Myocyte (in vitro differentiated cells): ENCODE measurements around the gene MAPK11. TPM values are rescaled to one million over a fixed set of nuclear protein-coding genes. Genes with fewer than 3 reads are reported as not detected.

Experiments used
- DNase-seq: peaks from one replicate; pipeline ENCODE4 v3.0.0-alpha.2; 2012; ENCODE audit warnings: low read depth
- polyA plus RNA-seq: library from polyadenylated mRNA; unstranded; fragments of >200 nt; gene quantifications from one replicate; pipeline ENCODE4 v1.2.1, GENCODE V29; 2012; ENCODE audit warnings: missing spikeins
- total RNA-seq: library from RNA; depleted of rRNA; stranded (reverse); fragments of >200 nt; gene quantifications from 2 replicates; pipeline ENCODE4 v1.2.3, GENCODE V29; 2014

Gene MAPK11
- 3.2 and 3.3 TPM in 2 replicates for total RNA-seq
- 6.0 TPM for polyA plus RNA-seq

DNA sequence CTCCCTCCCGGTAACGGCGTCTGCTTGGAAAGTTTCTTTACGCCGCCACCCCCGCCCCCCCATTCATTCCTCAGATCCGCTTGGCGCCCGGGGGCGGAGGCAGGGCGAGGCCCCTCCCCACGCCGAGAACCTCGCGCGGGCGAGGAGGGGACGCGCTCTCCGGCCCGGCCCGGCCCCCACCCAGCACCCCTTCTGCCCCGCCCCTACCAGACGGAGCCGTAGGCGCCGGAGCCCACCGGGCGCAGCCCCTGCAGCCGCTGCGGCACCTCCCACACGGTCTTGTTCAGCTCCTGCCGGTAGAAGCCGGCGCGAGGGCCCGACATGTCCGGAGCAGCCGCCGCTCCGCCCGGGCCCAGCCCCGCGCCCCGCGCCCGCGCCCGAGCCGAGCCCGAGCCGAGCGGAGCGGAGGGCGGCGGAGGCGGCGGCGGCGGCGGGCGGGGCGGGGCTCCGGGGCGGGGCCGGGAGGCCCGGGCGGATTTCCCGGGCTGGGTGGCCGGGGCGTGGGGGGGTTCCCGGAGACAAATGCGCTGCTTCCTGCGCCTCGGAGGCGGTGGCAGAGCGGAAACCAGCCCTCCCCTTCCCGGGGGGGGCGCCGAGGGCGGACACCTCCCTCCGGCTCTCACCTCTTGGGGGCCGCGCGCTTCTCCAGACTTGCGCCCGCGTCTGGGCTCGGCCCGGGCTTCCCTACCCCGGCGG, at the start of gene MAPK11:
Gene MAPK11 (minus strand): TSS at position 411 of the 696 bp plus-strand sequence. CDS start 88 bp downstream, at position 323.
- no peak for DNase-seq

DNA sequence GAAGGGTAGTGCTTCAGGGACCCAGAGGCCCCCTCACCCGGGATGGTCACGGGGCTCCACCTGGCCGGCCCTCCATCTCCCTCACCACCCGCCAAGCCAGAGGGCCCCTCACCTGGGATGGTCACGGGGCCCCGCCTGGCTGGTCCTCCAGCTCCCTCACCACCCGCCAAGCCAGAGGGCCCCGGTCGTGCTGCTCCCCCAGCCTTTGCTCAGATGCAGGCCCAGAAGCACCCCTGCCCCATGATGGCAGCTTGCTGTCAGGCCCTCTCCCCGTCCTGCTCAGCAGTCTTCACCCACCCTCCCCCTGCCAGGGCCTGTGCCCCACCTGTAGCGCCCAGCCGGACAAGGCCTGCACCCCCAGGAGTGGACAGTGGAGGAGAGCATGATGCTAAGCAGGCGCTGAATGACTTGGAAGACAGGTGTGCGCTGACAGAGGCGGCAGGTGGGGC, 49.3 kb upstream of the MAPK11 start:
- no peak for DNase-seq

DNA sequence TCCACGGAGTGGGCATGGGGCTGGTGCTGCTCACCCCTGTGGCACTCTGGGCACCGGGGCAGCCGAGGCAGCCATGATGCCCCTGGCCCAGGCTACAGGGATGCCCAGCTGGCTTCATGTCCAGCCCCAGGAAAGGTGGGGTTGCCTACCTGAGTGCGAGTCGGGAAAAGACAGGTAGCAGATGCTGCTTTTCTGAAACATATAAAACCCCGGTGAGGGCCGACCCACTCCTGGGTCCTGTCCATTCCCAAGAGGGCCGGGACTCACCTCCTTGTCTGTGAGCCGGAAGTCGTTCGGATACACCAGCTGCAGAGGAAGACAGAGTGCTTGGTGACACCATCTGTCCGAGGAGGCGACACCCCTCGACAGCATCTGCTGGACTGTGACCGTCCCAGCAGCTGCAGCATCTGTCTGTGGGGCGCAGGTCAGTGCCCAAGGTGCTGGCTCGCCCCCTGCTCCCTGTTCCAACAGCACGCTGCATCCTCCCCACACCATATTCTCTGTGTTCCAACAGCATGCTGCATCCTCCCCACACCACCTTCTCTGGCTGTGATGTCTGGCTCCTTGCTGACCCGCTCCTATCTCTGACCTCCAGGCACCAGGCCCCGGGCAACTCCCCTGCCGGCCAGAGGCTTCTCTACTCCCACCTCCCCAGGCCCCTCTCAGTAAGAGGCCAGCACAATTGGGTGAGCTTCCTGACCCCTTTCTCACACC, 48.7 kb upstream of the MAPK11 start:
- DNase-seq: no peak

DNA sequence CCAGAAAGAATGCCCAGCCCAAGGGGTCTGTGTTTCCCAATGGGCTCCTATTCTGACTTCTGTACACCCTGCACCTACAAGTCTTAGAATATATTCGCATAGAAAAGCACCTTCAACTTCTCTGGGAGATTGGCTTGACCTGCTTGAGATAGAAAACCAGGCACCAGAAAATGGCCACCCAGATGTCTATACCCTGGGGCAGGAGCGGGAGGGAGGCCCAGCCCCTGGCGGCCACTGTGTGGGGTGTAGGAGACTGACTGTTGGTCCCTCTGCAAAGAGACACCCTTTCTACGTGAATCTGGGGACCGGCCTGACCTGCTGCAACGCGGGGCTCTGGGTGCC, 48.1 kb upstream of the MAPK11 start:
- DNase-seq: no peak

DNA sequence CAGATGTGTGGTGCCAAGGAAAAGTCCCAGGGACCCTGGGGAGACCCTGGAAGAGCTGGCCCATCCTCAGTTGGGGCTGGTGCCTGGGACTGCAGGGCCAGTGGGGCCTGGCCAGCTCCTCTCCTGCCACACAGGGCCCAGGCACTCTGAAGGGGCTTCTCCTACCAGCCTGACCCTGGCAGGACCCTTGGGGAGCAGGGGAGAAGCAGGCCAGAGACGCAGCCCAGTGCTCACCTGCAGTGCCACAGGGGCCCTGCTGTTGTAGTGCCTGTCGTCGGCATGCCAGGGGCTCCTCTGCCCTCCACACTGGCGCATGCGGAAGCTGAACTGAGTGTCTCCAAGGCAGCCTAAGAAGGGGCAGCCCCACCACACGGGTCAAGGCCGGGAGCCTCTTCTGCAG, 47.5 kb upstream of the MAPK11 start:
- DNase-seq: no peak

DNA sequence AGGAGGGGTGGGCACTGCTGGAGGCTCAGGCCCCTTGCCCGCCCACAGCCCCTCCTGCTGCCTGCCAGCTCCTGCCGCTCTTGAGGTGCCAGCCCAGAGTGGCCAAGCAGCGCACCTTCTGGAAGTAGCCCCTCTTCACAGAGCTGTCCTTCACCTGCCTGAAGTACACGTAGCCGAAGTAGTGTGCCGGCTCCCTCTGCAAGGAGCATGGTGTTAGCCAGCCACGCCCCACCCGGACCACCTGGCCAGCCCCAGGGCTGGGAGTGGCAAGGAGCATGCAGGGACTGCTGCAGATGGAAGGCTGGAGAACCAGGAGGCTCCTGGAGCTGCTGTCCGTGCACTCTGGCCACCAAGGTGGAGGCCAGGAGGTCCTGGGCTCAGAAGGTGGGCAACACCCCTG, 47.0 kb upstream of the MAPK11 start:
- no peak for DNase-seq

DNA sequence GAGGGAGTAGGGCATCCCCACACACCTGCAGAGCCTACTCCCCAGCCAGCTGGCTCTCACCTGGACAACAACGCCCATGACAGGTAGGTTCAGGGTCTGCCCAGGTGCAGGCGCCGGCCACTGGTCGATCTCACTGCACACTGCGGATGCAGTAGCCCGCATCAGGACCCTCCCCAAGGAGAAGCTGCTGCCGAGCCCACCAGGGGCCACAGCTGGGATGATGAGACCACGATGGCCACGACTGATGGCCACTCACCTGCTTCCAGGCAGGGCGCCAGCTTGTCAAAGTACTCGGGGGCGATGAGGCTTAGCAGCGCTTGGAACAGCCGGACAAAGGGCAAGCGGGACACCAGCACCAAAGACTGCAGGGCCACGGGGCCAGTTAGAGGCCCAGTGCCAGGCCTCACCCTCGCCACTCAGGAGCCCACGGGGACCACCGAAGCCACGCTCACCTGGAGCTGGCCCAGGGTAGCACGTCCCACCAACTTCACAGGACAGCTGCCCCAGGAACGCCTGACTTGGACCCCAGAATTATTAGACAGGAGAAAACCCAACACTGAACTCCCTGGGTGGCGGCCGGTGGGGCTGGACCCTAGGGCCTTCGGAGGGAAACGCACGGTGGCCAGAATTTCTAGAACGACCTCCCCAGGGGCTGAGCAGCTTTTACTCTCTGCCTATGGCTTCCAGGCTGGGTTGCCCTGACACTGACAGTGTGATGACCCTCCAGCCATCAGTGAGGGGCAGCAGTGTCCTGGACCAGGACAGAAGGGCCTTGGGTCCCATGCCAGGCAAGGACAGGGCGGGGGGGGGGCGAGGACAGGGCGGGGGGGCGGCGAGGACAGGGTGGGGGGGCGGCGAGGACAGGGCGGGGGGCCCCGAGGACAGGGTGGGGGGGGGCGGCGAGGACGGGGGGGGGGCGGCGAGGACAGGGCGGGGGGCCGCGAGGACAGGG, 46.2 kb upstream of the MAPK11 start:
- DNase-seq: no peak

DNA sequence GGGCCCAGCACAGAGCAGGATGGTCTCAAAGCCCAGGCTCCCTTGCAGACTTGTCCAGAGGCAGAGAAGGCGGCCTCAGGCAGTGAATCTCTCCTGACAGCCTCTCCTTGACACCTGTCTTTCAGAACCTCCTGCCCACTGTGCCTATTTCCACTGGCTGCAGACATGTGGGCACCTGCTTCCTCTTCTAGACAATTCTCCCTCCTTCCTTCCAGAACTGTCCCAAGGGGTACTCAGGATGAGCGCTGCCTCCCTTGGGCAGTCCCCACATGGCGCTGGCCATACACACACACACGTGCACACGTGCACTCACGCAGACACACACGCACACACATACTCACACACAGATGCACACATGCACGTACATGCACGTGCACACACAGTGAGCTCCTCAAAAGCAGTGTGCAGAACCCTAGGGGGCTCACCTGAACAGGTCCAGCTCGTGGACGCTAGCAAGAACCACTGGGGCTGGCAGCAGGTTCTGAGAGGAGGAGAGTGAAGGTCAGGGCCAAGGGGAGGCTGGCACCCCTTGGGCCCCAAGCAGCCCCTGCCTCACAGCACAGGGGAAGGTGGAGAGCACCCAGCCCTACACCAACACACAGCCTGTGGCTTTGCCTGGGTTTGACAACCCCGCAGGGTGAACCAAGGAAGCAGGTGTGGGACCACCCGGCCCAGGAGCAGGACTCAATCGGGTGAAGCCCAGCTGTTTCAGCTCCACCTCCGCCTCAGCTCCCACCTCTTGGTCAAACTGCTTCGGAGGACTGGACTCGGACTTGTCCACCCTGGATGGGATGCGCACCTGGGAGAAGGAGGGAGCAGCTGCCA, 45.3 kb upstream of the MAPK11 start:
- DNase-seq: no peak

DNA sequence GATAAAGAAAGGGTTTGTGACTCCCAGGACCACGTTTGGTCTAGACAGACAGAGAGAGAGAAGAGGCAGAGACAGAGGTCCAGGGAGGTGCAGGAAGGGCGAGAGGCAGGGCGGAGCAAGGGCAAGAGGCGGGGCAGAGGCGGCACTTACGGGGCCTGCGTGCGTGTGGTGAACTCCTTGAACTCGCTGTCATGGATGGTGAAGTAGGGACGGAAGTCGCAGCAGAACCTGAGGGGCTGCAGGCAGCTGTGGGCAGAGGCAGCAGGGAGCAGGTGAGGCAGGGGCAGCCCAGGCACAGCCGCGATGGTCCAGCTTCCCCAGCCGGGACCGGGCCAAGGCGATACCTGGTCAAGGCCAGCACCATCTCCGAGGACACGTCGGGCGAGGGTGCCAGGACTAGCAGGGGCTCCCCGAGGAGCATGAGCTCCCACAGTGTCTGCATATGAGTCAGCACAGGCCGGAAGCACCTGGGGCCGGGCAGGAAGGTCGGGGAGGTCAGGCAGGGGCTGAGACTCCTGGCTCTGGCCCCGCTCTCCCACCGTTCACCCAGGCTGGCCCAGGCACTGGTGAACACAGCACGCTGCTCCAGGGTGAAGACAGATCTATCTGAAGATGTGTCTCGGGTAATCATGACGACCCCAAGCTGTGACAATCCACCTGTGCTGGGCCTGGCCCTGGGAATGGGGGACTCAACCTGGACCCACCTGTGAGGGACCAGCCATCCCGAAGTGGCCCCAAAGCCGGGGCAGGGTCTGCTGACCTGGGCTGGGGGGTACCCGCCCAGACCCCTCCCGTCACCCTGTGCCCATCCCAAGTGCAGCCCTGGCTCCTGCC, 44.5 kb upstream of the MAPK11 start:
- DNase-seq: no peak

DNA sequence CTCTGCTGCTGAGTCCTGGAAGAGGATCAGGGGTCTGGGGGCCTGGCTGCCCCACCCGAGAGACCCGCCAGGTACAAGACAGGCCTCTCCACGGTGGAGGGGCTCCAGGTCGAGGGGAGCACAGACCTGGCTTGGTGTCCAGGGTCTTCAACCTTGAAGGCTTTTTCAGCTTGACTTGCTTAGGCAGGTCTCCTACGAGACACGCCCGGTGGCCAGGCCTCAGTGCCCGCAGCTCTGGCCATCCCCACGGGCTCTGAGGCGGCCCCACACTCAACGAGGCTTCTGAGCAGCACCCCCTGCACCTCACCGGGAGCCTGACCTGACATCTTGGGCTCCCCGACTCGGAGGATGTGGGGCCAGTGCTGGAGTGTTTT, 43.9 kb upstream of the MAPK11 start:
- DNase-seq: no peak

DNA sequence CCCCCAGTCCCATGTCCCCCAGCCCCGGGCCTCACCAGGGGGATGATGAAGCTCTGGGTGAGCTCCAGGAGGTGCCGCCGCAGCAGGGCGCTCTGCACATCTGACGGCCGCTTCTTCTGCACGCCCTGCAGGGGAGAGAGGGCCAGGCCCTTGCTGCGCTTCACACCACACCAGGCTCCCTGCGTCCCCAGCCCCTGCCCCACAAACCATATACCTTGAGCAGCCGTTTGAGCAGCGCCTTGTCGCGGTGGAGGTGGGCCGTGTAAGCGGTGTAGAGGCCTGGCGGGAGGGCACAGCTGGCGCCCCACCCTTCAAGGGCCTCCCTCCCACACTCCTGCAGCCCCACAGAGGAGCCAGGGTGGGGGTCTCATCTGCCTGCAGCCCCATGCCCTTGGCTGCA, 43.4 kb upstream of the MAPK11 start:
- DNase-seq: no peak

DNA sequence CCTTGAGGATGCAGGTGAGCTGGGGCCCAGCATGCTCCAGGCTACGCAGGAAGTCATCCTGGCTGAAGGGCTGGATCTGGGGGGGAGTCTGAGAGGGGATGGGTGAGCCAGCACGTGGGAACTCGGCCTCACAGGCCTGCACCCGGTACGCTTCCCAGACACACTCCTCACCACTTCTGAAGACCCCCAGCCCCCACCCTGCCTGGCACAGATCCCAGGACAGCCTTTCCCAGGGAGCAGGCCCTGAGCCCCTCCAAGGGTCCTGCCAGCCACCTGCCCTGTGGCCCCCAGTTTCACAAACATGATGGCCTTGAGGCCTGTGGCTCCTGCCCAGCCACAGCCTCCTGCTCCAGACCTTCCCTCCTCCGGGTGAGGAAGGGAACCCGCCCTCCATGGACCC, 42.8 kb upstream of the MAPK11 start:
- DNase-seq: no peak

DNA sequence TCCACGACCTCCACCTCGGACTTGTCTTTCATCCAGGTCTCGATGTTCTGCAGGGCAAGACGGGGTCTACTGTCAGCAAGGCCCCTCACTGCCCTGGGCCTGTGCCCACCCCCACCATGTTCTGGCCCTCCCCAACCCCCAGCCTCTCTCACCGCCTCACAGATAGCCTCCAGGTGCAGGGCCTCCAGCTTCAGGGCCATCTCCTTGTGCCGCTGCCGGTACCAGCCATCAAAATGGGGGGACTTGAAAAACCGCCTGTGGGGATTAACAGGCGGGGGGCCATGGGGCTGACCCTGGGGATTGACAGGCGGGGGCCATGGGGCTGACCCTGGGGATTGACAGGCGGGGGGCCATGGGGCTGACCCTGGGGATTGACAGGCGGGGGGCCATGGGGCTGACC, 42.2 kb upstream of the MAPK11 start:
- no peak for DNase-seq

DNA sequence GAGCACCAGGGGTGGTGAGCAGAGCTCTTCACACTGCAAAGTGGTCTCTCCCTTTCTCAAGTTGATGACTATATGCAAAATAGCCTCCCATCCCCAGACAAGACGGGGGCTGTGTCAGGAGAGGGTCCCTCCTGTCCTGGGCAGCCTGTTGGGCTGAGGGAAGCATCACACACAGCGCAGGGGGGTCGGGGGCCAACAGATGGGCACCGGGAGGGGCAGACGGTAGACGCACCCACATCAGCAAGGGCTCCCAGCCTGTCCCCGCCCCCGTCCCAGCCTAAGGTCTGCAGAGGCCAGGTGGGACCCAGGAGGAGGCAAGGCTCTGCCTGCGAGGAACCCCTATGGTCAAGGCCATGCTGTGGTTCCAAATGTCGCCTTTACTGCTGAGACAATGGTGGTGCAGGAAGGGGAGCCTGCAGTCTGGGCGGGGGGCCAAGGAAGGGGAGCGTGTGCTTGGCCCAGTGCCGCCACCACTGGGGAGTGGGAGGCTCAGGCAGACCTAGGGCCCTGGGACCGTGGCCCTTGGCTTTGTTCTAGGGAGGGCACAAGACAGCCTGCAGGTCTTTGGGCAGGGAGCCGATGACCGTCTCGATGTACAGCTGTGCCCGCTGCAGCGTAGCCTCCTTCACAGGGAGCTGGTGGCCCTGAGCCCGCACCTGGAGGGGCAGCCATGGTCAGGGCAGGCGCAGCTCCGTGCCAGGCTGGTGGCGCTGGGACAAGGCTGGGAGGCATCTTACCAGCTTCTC, 41.6 kb upstream of the MAPK11 start:
- DNase-seq: no peak

DNA sequence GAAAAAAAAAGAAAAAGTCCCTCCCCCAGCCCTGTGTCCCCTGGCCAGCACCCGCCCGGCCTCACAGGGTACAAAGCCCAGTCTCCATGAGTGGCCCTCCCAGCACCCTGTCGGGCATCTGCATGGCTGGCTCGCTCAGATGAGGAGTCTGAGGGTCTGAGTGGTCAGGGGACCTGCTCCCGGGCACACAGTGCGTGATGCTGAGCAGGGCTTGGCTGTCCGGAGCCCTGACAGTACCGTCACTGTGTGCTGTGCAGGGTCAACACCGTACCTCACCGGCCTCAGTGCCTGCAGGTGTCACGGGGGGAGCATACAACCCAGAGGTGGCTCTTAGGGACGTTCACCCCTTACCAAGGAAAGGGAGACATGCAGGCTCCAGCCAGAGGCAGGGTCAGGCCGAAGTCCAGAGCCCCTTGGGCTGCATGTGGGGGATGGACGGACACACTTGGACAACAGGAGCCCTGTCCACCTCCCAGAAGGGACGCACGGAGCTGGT, 40.8 kb upstream of the MAPK11 start:
- DNase-seq: no peak

DNA sequence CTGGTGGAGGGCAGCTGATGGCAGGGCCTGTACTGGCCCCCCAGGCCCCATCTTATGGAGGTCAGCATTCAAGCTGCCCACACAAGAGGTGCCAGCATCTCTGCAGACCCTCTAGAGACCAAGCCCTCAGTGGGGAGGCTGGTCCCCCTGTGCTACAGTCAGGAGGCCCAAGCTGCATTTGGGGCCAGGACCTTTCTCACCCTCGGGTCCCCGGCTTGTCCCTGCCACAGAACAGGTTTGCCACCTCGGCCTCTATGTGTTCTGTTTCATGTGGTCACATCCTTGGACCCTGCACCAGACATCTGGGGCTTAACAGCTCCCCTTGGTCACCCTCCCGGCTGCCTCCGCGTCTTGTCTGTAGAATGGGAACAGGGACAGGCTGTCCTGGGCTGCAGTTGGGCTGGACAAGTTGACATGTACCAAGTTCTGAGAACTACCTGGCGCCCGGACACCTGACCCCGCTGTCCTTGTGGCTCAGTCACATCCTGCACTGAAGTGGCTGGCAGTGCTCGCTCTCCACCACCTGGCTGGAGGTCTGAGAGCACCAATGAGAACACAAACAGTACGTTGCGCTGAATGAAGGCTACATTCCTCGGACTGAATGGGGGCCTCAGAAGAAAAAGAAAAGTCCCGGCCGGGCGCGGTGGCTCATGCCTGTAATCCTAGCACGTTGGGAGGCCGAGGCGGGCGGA, 40.0 kb upstream of the MAPK11 start:
- DNase-seq: no peak

DNA sequence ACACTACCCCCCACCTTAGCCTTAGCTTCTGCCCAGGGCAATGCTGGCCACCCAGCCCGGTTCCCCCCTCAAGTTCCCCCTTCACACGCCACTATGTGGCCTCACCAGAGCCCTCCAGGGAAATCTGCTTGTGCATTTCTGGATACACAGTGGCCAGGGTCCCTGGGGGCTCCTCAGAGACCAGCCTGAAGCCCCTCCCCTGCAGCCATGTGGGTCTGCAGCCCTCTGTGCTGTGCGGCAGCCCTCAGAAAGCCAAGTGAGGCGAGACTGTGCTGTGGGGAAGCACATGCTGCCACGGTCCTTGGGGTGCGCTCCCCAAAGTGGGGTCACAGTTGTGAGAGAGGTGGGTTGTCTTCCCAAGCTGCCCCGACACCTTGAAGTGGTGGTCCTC, 39.4 kb upstream of the MAPK11 start:
- DNase-seq: no peak

DNA sequence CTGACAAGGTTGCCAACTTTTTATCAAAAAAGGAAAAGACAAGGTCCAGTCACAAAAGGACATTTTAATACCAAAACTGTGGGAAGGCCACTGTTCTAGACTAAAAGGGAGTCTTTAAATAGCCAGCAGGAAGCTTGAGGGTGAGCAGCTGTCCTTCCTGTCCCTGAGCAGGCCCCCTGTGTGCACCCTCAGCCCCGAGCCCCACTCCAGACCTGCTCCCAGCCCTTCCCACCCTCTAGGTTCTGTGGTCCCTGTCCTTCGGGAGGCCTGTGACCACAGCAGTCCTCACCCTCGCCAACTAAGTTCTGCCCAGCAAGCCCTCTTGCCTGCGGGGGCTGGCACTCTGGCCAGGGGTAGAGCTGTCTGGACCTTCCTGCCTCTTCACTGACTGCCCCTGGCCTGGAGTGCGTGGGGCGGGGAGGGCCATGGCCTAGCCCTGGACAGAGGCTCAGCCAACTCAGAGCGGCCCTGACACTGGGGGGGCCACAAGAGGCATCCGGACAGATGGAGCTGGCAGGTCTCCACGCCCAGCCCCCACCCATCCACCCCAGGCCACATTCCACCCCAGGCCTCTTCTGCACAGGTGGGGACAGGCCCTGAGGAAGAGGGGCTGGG, 38.9 kb upstream of the MAPK11 start:
- DNase-seq: peak; percentile 82
